GM21528 (cell line): ENCODE data around the gene HOXD4.

Experiments
- ATAC-seq: cut with Tn5 transposase; IDR thresholded peaks from one replicate; pipeline ENCODE4 v1.9.1; 2021; ENCODE audit warnings: mild to moderate bottlenecking, moderate library complexity; ENCODE audit not compliant: unreplicated experiment, low FRiP score

HOXD4 gene

GRCh38 chr2:176124947-176125771 is 26.2 kb upstream of the HOXD4 start:
- no peak for ATAC-seq

- ATAC-seq = no peak
These were observed 25.6 kb upstream of the HOXD4 start for GRCh38 chr2:176125772-176126054.

DNA sequence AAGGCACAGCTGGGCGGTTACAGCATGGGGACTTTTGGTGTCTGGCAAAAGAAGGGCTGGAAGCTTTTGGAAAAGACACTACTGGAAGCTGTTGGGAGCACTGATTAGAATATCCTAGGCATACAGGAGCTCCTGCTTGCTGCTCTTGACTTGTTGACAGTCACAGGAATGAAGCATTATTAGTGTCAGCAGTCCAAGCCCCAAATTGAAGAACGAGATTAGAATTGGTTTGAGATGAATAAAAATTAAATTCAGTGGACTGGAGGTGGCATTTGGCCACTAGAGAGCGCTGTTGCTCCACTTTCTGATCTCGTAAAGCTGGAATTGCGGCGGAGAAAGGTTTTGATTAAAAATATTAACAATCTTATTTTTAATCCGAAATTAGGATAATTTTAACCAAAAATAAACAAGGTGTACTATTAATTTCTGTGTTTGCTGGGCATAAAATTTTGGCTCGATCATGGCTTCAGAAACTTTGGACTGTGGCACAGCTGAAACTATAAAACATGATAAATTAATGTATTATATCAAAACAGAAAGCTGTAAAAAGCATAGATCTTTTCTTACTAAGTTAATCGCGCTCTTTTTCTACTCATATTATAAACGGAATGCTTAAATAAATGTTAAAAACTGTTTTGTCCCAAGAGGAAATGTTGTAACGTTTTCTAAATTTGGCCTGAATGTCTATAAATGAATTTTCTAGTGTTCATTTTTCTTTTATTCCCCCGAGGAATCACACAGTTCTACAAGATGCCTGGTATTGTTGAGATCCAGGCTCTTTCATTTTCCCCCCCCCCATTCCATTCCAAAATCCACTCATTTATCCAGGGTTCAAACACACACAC is 24.2 kb upstream of the HOXD4 start:
- ATAC-seq = no peak

GRCh38 chr2:176127774-176128072 is 23.6 kb upstream of the HOXD4 start:
- ATAC-seq = no peak

DNA sequence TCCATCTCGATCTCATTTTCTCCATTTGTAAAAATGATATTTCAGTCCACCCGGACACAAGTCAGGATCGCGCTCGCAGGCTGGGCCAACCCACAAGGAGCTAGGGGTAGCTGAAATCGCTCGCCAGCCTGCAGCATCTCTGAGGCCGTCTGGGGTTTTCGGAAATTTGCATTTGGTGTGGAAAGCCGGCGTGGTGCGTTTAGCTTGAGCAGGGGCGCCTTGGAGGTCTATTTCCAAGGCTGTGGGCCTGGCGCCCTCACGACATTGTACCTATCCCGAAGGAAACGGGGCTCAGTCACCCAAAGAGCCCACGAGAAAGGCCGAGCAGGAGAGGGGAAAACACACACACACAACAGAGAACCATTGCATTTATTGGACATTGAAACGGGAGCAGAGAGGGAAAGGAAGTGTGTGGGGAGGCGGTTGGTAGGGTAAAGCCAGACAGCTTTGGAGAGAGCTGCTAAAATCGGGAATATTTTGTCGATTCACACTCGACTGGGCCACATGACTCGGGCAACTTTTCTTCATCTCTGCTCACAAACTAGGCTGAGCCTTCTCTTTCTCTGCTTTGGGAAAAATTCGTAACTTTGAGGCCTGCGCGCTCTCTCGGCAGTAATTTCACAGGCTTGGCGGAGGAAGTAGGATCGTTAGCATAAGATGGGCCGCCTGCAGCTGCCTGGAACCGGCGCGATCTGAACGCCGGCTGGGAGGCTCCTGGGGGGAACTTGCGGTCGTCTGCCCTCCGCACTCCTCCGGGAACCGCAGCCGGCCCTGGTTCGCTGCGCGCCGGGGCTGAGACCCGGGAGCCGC is 23.0 kb upstream of the HOXD4 start:
- ATAC-seq = no peak

GRCh38 chr2:176128982-176129796 is 22.2 kb upstream of the HOXD4 start, which contains the start of gene HOXD8:
TSS of gene HOXD8 (plus strand) at chr2:176129705. CDS start at chr2:176130367, 662 bp downstream.
- ATAC-seq = no peak

- ATAC-seq = no peak
These were observed 21.6 kb upstream of the HOXD4 start for GRCh38 chr2:176129813-176130146.

- ATAC-seq = no peak
These were observed 21.0 kb upstream of the HOXD4 start for GRCh38 chr2:176130147-176130956.

DNA sequence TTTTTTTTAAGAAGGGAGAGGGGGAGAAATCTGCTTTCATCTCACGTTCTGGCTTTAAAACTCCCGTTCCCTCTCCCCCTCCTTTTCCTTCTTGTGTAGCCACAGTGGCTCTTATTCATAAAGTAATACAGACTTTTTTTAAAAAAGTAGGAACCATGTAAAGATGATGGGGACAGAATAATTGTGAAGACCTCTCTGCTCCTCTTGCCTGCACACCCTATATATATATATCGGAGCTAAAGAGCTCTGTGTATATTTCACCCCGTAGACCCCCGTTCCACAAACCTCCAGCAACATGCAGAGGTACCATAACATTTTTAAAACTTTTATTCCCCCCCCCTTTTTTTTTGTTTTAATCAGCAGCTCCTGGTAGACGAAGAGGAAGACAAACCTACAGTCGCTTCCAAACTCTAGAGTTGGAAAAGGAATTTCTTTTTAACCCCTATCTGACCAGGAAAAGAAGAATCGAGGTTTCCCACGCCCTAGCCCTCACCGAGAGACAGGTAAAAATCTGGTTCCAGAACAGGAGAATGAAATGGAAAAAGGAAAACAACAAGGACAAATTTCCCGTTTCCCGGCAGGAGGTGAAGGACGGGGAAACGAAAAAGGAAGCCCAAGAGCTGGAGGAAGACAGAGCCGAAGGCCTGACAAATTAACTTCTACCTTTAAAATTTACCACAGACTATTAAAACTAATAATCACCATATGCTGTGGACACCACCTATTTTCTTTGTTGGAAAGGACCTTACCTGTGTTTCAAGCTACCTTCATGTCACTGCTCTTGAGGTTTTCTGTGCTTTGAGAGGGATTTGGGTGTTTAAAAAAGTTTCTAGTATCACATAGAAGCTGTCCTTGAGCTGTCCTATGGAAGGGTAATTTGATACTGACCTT is 20.1 kb upstream of the HOXD4 start:
- no peak for ATAC-seq

GRCh38 chr2:176131848-176132158 is 19.5 kb upstream of the HOXD4 start:
- no peak for ATAC-seq

DNA sequence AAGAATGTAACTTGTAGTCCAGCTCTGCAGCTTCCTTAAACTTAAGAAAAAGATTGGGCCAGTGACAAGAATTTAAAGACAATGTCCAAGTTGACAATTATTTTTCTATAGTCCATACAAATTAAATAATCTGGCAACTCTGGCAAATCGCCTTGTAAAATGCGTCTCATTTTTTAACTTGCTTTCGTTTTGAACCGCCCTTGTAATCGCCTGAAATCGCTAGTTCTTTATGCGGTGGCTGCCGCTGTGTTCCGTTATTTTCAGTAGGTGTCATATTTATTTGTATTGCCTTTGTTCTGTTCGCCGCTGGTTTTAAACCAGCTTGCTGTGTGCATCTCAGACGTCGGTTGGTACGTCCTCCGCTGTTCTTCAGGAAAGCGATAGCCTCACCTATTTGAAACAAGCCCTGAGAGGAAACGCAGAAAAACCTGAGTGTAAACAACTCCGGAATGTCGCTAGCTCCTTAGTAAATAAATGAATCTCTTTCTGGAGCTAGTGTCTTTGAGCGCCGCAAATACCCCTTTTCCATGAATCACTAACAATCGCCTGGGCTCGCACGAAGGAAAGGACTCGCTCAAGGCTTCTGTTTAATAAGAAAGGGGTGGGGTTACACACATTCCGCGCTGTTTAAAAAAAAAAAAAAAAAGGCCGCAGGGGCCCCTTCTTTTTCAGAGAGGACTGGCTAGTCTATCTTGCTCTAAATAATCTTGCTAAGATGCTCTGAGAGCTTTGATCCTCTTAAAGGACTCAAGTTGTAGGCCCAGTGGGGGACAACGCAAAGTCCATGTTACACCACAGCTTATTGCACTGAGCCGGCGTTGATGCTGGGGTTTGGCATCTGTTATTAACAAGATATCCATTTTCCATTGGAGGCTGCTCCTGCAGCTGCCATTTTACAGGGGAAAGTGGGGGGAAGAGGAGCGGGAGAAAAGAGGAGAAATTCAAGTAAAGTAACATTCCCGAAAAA is 18.9 kb upstream of the HOXD4 start:
- ATAC-seq = no peak

DNA sequence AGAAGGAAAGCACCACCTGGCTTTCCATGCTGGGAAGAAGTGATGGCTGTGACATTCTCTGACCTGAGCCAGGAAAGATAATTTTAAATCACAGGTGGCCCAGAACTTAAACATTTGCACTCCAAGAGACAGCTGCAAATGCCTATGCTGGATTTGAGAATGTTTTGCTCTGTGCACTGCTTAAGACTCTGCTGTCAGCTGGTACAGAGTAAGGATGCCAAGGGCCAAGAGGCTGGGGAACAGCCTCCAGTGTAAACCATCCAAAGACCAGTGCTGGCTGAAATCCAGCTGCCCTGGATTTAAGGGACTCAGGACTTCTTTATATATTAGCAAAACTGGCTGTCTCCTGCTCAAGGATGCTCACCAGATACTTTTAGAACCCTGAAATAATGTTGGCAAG is 18.0 kb upstream of the HOXD4 start:
- ATAC-seq = no peak

GRCh38 chr2:176134035-176134434 is 17.3 kb upstream of the HOXD4 start:
- no peak for ATAC-seq

GRCh38 chr2:176135035-176135440 is 16.3 kb upstream of the HOXD4 start:
- no peak for ATAC-seq

DNA sequence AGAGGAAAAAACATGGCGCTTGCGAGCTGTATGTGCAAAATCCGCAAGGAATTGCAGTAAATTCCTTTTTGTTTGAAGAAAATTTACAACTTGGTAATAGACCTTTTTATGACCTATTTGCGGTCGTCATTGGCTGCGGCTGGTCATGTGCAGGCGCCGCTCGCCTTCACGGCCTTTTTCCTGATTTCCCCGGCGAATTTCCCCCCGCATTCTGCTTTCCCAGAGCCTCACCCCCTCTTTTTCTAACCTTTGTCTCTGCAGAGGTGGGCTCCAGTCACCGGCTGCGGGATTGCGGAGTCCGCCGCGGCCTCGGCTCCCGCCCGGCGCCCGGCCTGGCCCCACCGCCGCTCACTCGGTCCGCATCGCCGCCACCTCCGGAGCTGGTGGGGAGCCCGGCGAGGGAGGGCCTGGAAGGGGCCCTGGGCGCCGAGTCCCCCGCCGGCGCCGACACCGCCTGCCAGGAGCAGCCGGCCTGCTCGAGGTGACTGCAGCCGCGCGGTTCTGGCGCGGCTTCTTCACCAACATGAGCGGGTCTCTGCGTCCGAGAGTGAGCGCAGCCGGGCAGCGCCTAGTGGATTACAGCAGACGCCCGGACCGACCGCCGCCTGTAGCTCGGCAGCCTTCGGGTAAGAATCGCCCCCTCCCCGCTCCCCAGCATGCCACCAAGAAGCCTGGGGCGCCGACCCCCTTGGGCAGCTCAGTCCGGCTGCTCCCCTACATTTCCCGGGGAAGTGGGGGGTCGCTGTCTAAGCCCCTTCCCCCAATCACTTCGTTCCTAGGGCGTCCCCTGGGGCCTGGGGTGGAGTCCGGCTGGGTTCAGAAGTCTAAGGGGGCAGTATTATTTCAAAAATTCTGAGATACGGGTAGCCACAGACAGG is 14.7 kb upstream of the HOXD4 start:
- ATAC-seq = no peak

GRCh38 chr2:176137252-176137580 is 14.1 kb upstream of the HOXD4 start:
- ATAC-seq = no peak

GRCh38 chr2:176137906-176138305 is 13.4 kb upstream of the HOXD4 start:
- ATAC-seq = no peak
